BE2C (cell line): ENCODE measurements around the gene ZNF747.
A peak's percentile ranks its signal among the peaks of the same experiment; 100 is the strongest.
"Not testable (repeated sequence)": the region's sequence is repeated elsewhere in the genome, so short reads cannot be mapped to it uniquely, and the experiment has no call there.

ENCODE experiments used
- DNase-seq: peaks from one replicate; pipeline ENCODE4 v3.0.0-alpha.2; 2020
- H3K27me3 ChIP-seq: fragments of 250-450 bp; sonication (Bioruptor Pico); 2 replicates; pipeline ENCODE4 v1.5.1; 2020; ENCODE audit warnings: mild to moderate bottlenecking
- H3K36me3 ChIP-seq: fragments of 250-450 bp; sonication (Bioruptor Pico); 2 replicates; pipeline ENCODE4 v1.5.1; 2020; ENCODE audit warnings: mild to moderate bottlenecking
- H3K4me1 ChIP-seq: fragments of 250-450 bp; sonication (Bioruptor Pico); 2 replicates; pipeline ENCODE4 v1.5.1; 2020
- H3K4me3 ChIP-seq: 2 replicates; pipeline ENCODE4 v1.5.1; 2011; ENCODE audit warnings: low read depth, low read length
- H3K9me3 ChIP-seq: fragments of 250-450 bp; sonication (Bioruptor Pico); 2 replicates; pipeline ENCODE4 v1.5.1; 2020
- CTCF ChIP-seq: IDR thresholded peaks from 2 replicates; pipeline ENCODE4 v1.5.1; 2012; ENCODE audit warnings: mild to moderate bottlenecking, low read depth, low read length

Gene ZNF747

GRCh38 chr16:30525844-30526136 is 8.9 kb downstream of the ZNF747 start:
- H3K4me1 ChIP-seq = peaks cover 3% of the 10 kb centered on the region
- TF ChIP-seq CTCF = no peak
- no peak for DNase-seq
- no peaks in the 10 kb centered on the region for H3K27me3 ChIP-seq
- H3K4me3 ChIP-seq = peak overlapping the region; percentile 76
- H3K9me3 ChIP-seq = no peaks in the 10 kb centered on the region
- H3K36me3 ChIP-seq = peaks cover 7% of the 10 kb centered on the region

- Histone ChIP-seq H3K4me3 (no peak overlapping the region), H3K27me3 (no peaks in the 10 kb centered on the region), H3K36me3 (peaks cover 7% of the 10 kb centered on the region), H3K4me1 (peaks cover 3% of the 10 kb centered on the region), H3K9me3 (no peaks in the 10 kb centered on the region)
- no peak for TF ChIP-seq CTCF
- DNase-seq = no peak
These were observed 9.8 kb downstream of the ZNF747 start for GRCh38 chr16:30524575-30525568.

- TF ChIP-seq CTCF = no peak
- DNase-seq = no peak
- H3K4me3 ChIP-seq = no peak overlapping the region
- peaks cover 7% of the 10 kb centered on the region for H3K36me3 ChIP-seq
- H3K9me3 ChIP-seq = no peaks in the 10 kb centered on the region
- peaks cover 3% of the 10 kb centered on the region for H3K4me1 ChIP-seq
- H3K27me3 ChIP-seq = no peaks in the 10 kb centered on the region
These were observed 10.7 kb downstream of the ZNF747 start for GRCh38 chr16:30523768-30524574.

- not testable (repeated sequence) for H3K27me3 ChIP-seq
These were observed 11.8 kb downstream of the ZNF747 start for GRCh38 chr16:30522702-30523463.

GRCh38 chr16:30521873-30522641 is 12.6 kb downstream of the ZNF747 start:
- H3K4me1 ChIP-seq = no peaks in the 10 kb centered on the region
- H3K9me3 ChIP-seq = no peaks in the 10 kb centered on the region
- TF ChIP-seq CTCF = no peak
- H3K27me3 ChIP-seq = no peaks in the 10 kb centered on the region
- DNase-seq = no peak
- peaks cover 7% of the 10 kb centered on the region for H3K36me3 ChIP-seq
- H3K4me3 ChIP-seq = no peak overlapping the region

More at GRCh38 chr16:30522702-30523463, 11.8 kb downstream of the ZNF747 start:
- not testable (repeated sequence) for H3K36me3 ChIP-seq, H3K4me1 ChIP-seq, DNase-seq, H3K9me3 ChIP-seq, H3K4me3 ChIP-seq

- no peak for DNase-seq
- TF ChIP-seq CTCF = no peak
- H3K4me3 ChIP-seq = no peak overlapping the region
- H3K9me3 ChIP-seq = no peaks in the 10 kb centered on the region
- no peaks in the 10 kb centered on the region for H3K4me1 ChIP-seq
- no peaks in the 10 kb centered on the region for H3K27me3 ChIP-seq
- peaks cover 7% of the 10 kb centered on the region for H3K36me3 ChIP-seq
These were observed 13.2 kb downstream of the ZNF747 start for GRCh38 chr16:30521476-30521872.
